ENCODE data around the gene GFPT2.

- TF ChIP-seq EZH2 (IDR thresholded peaks at IDR 0.05; ENCODE audit: borderline replicate concordance, low read length) (no peak), CTCF (conservative IDR thresholded peaks at IDR 0.05 in 1 of 2, IDR thresholded peaks at IDR 0.05 in 1 of 2; ENCODE audit: extremely low read depth in 1 of 2, insufficient read depth in 1 of 2, low read depth in 1 of 2, low read length in 2 of 2) (no peak)
Measured at GRCh38 chr5:180353980-180354452, 880 bp upstream of the GFPT2 start.
